ENCODE results near the gene KIAA0825.

GRCh38 chr5:94420885-94421284 lies 197.5 kb downstream of the KIAA0825 start:
- TF ChIP-seq CTCF (IDR thresholded peaks at IDR 0.05) (no peak), POLR2A (IDR thresholded peaks at IDR 0.05) (no peak)

All from adrenal gland (tissue), 5 donors.